ENCODE data around the gene KRTAP5-1. TPM values are rescaled to one million over a fixed set of nuclear protein-coding genes. Genes with fewer than 3 reads are reported as not detected.

KRTAP5-1 gene
- total RNA-seq, 4 donors from 2014 or later, result not detected

DNA sequence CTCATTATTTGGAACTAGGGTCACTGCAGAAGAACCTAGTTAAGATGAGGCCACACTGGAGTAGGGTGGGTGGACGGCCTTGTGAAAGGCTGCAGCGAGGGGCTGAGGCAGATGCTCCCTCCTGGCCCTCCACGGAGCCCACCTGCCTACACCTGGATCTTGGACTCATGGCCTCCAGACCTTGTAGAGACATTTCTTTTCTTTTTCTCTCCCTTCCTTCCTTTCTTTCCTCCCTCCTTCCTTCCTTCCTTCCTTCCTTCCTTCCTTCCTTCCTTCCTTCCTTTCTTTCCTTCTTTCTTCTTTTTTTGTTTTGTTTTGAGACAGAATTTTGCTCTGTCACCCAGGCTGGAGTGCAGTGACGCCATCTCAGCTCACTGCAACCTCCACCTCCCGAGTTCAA, 39.7 kb downstream of the KRTAP5-1 start:
- TF ChIP-seq, protein P1, sequence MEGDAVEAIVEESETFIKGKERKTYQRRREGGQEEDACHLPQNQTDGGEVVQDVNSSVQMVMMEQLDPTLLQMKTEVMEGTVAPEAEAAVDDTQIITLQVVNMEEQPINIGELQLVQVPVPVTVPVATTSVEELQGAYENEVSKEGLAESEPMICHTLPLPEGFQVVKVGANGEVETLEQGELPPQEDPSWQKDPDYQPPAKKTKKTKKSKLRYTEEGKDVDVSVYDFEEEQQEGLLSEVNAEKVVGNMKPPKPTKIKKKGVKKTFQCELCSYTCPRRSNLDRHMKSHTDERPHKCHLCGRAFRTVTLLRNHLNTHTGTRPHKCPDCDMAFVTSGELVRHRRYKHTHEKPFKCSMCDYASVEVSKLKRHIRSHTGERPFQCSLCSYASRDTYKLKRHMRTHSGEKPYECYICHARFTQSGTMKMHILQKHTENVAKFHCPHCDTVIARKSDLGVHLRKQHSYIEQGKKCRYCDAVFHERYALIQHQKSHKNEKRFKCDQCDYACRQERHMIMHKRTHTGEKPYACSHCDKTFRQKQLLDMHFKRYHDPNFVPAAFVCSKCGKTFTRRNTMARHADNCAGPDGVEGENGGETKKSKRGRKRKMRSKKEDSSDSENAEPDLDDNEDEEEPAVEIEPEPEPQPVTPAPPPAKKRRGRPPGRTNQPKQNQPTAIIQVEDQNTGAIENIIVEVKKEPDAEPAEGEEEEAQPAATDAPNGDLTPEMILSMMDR (IDR thresholded peaks at IDR 0.05), result no peak
- no peak for ATAC-seq (ENCODE audit: low FRiP score)

DNA sequence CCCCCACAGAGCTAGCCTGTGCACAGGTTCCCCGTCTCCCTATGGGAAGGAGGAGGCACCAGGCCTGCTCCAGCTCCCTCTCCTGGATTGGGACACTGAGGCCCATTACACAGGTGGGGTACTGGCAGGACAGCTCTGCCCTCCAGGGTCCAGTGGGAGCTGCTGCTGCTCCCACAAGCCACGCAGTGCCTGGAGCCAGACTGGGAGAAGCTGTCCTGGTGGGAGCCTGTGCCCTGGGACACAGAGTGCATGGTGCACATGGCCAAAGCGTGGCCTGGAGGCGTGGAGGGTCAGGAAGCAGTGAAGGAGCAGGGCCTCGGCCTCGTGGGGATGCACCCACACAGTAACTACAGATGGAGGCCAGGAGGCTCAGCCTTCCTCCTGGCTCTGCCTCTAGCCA, 40.5 kb downstream of the KRTAP5-1 start:
- DNase-seq (ENCODE audit: low spot score), result no peak
- TF ChIP-seq, protein P1 (IDR thresholded peaks at IDR 0.05), result no peak
- ATAC-seq (ENCODE audit: low FRiP score), result no peak

More for the DNA sequence above, 39.7 kb downstream of the KRTAP5-1 start:
- DNase-seq (ENCODE audit: low spot score), result no peak

DNA sequence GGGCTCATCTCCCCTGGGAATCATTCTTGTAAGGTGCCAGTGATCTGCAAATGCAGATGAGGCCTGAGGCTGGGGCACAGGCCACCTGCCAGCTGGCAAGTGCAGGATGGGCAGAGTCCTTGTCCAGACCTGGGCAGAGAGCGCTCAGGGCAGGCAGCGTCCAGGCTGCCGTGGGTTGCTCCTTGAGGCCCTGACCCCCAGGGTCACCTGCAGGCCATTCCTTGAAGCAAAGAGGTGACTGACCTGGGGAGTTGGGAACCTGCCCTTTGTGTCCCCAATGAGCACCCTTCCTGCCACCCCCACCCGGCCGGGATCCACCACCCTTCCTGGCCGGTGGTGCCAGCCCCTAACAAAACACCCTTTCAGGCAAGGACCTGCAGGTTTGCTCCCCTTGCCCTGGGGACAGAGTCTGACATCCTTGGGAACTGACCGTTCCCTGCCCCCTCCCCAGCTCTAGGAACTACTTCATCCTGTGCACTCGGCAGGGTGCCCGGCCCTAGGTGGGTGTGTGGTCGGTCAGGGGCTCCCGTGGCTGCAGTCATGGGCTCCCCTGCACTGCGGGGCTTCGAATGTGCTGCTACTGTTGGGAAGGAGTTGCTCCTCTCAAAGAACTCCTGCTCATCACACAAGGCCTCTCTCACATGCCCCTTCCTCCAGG, 41.3 kb downstream of the KRTAP5-1 start:
- DNase-seq (ENCODE audit: low spot score) (no peak), ATAC-seq (ENCODE audit: low FRiP score) (no peak)
- TF ChIP-seq, protein P1 (IDR thresholded peaks at IDR 0.05), result no peak

DNA sequence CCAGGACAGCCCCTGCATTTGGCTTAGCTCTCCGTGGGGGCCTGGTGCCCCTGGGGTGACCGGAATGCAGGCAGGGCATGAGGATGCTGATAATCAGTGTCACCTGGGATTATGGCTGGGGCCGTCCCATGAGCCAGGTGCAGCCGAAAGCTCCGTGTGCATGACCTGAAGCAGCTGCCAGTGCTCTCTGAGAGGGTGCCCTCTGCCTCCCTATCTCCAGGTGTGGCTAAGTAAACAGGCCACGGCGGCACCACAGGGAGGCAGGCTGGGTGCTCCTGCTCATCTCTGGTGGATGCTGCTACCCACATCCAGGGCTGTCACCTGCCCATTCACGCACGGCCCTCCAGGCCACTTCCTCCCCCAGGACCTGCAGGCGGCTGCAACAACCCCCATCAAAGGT, 42.8 kb downstream of the KRTAP5-1 start:
- ATAC-seq (ENCODE audit: low FRiP score) (no peak), DNase-seq (ENCODE audit: low spot score) (no peak)
- TF ChIP-seq, protein P1 (IDR thresholded peaks at IDR 0.05), result no peak

DNA sequence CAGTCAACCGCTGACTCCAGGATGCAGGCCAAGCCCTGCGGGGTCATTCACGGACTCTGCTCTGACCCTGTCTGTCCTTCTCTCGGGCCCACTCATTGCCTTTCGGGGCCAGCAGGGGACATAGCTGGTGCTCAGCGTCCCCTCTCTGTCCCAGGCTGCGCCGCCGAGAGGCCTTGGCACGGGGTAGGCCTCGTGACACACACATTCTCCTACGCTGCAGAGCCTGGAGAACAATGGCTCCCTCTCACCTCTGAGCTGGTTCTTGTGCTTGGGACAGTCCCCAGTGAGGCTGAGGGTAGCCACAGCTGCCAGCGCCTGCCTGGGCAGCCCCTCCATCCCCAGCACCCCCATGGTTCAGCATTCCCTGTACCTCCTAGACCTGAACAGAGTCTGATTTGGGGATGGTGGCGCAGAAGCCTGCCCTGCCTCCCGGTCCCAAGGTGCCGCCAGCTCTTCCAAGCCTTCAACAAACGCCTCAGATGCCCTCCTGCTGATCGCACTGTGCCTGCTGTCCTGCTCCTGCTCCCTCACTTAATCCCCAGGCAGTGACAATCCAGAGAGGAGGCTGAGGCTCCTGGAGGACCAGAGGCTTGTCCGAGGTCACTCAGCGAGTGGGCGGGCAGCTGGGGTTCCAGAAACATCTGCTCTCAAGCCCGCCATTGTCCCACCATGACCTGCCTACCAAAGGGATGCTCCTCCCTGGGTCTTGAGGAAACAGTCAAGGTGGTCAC, 43.4 kb downstream of the KRTAP5-1 start:
- DNase-seq (ENCODE audit: low spot score), result no peak
- ATAC-seq (ENCODE audit: low FRiP score), result no peak
- TF ChIP-seq, protein P1 (IDR thresholded peaks at IDR 0.05), result no peak

DNA sequence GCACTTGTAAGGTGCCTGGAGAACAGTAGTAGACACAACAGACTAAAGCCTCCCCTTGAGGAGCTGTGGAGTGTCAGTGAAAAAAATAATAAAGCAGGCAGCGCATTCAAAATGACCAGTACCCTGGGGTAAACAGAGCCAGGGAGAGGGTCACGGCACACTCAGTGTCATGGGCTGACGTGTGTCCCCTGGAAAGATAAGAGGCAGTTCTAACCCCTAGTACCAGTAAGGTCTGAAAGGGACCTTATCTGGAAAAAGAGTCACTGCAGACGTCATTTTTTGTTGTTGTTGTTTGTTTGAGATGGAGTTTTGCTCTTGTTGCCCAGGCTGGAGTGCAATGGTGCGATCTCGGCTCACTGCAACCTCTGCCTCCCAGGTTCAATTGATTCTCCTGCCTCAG, 45.0 kb downstream of the KRTAP5-1 start:
- DNase-seq (ENCODE audit: low spot score), result no peak
- TF ChIP-seq, protein P1 (IDR thresholded peaks at IDR 0.05), result no peak
- no peak for ATAC-seq (ENCODE audit: low FRiP score)

DNA sequence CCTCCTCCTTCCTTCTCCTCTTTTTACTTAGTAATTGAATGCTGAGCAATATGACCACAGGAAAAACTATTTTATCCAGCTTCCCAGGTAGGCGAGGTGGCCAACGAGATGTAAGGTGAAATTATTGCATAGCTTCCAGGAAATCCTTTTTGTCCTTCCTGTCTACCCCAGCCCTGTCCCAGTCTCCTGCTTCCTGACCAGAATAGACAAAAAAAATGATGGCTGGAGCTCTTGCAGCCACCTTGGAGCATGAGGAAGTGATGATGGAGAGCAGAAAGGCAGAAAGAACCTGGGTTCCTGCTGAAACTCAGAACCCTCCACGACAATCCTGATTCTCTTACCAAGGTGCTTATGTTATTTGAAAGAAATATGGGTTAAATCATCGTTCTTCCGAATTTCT, 46.9 kb downstream of the KRTAP5-1 start:
- ATAC-seq (ENCODE audit: low FRiP score) (no peak), DNase-seq (ENCODE audit: low spot score) (no peak)
- TF ChIP-seq, protein P1 (IDR thresholded peaks at IDR 0.05), result no peak

Data from omental fat pad (tissue), 4 donors.